OCI-LY7 (cell line): ENCODE measurements around the gene NHP2.

Source experiments
- CTCF ChIP-seq: fragments of 200-600 bp; sonication (generic); conservative IDR thresholded peaks from 2 replicates; pipeline ENCODE4 v1.5.1; 2014; ENCODE audit warnings: mild to moderate bottlenecking, antibody characterized with exemption, low read length, moderate library complexity, mixed read lengths
- EZH2phosphoT487 ChIP-seq: fragments of 200-600 bp; sonication (generic); IDR thresholded peaks from 2 replicates; pipeline ENCODE4 v1.6.1; 2018; ENCODE audit warnings: low read depth, borderline replicate concordance, mild to moderate bottlenecking, mixed run types, antibody characterized with exemption, low read length, moderate library complexity, mixed read lengths

- no peak for TF ChIP-seq CTCF
- no peak for TF ChIP-seq EZH2phosphoT487
These were observed 26.6 kb upstream of the NHP2 start for GRCh38 chr5:178180141-178180863.
